NCI-H446 (cell line): ENCODE data around the gene TBRG4.
A peak's percentile ranks its signal among the peaks of the same experiment; 100 is the strongest.

Source experiments
- DNase-seq, 2 experiments: peaks; one replicate each; lab custom pipeline; 2025; lab: John Stamatoyannopoulos, UW

Gene TBRG4

GRCh38 chr7:45074528-45075354 lies 36.8 kb downstream of the TBRG4 start:
- no peak for DNase-seq

DNA sequence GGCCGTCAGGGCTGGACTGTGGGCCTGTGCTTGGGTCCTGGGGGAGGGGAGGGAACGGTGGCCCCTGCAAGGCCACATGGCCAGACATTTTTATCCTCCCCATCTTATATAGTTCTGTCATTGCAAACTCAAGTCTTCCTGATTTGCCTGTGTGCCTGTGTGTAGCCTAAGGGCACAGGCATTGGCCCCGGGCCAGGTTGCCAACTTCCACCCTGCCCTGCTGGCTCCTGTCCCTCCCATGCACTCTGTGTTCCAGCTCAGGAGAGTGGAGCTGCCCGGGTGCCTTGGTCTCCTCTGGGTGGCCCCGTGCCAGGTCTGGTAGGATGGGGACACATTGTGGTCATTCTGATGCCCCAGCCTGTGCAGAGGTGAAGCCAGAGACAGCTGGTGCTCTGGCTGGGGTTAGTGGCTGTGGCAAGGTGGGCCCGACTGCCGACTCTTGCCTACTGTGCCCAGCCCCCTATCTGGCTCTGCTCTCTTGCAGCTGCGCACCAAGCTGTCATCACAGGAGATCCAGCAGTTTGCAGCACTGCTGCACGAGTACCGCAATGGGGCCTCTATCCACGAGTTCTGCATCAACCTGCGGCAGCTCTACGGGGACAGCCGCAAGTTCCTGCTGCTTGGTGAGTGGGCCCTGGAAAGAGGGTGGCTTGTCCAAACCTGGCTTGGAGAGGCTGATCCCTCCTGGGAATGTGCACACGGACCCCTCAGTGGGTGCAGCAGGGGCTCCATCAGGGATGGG lies 37.5 kb downstream of the TBRG4 start:
- peak in 1 of 2 experiments; percentile 46 for DNase-seq

DNA sequence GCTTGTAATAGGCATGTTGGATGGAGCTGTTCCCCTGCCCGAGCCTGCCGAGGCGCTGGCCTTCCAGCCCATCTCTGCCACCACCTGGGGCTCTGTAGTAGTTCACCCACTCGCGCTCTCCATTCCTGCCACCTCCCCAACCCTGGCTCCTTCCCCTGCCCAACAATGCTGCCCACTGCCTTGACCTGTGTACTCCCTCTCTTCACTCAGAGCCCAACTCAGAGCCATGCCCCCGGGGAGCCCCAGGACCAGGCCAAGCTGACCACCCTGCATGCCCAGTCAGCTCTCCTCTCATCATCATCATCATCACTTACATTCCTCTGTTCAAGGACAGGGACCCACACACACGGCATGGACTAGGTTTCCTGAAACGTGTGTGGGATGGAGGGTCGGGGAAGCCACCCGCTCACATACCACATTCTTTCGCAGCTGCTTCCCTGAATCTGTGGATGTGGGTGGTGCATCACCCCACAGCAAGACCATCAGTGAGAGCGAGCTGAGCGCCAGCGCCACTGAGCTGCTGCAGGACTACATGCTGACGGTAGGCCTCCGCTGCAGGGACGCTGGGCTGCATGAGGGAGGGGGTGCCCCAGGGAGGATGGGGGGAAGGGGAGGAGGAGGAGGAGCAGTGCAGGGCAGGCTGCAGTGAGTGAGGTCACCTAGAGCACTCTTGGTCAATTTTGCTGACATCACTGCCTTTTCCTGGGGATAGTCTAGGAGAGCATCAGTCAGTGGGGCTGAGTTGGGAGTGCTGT lies 38.3 kb downstream of the TBRG4 start:
- DNase-seq: no peak

GRCh38 chr7:45072131-45073030 lies 39.1 kb downstream of the TBRG4 start:
- DNase-seq: no peak

DNA sequence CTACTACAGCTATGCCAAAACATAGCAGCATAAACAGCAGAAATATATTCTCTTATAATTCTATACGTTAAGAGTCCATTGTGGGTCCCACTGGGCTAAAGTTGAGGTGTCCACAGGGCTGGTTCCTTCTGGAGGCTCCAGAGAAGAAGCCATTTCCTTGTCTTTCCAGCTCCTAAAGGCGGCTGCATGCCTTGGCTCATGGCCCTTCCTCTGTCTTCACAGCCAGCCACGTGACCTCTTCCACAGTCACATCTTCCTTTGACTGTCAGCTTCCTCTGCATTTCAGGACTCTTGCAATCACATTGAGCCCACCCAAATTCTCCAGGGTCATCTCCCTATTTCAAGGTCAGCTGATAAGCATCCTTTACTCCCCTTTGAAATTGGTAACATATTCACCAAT lies 40.0 kb downstream of the TBRG4 start:
- no peak for DNase-seq

DNA sequence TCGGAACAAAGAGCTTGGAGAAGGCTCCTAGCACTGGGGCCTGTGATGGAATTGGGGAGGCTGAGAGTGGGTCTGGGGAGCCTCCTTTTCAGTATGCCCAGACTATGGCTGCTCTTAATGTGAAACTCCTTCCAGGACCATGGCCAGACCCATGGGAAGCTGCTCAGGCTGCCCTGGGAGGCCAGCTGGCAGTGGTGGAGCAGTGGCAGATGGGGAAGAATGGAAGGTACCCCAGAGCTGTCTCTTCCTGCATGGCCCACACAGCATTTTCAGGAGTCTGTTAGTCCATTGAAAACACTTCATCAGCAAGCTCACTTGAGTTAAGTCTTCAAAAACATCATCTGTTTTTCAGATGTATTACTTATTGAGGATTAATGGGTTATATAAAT lies 41.2 kb downstream of the TBRG4 start:
- DNase-seq: peak in 1 of 2 experiments; percentile 27

- DNase-seq: no peak
Observed at GRCh38 chr7:45069444-45070253, 41.8 kb downstream of the TBRG4 start.

GRCh38 chr7:45068236-45069023 lies 43.1 kb downstream of the TBRG4 start:
- no peak for DNase-seq

DNA sequence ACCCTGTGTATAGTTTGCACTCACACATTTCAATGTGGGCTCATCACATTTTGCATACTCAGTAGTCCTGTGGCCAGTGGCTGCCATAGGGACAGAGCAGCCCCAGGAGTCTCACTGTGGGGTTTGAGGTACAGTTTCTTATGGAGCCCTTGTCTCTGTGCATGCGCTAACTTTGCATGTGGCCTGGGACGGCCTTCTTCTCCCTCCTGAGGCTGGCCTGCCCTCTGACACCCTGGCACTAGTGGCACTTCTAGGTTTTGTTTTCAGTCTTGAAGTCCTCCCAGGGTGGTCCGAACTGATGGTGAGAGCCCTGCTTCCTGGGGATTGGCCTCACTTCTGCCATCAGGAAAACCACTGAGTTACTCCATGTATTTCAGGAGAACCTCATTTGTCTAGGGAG lies 43.9 kb downstream of the TBRG4 start:
- no peak for DNase-seq

DNA sequence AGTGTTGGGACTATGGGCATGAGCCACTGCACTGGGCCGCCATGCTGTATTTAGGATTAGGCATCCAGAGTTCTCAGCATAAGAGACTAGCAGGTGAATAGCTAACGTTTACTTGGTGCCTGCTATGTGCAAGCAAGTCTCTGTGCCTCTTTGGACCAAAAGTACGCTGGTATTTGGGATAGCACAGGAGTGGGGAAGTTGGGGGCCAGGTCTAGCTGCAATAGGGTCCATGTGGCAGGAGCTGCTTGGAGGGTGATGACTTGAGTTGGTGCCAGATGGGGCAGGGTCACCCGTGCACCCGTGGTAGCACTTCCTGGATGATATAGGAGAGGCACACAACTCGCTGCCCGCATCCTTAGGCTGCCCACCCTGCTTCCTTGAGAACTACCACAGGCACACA lies 45.1 kb downstream of the TBRG4 start:
- no peak for DNase-seq

DNA sequence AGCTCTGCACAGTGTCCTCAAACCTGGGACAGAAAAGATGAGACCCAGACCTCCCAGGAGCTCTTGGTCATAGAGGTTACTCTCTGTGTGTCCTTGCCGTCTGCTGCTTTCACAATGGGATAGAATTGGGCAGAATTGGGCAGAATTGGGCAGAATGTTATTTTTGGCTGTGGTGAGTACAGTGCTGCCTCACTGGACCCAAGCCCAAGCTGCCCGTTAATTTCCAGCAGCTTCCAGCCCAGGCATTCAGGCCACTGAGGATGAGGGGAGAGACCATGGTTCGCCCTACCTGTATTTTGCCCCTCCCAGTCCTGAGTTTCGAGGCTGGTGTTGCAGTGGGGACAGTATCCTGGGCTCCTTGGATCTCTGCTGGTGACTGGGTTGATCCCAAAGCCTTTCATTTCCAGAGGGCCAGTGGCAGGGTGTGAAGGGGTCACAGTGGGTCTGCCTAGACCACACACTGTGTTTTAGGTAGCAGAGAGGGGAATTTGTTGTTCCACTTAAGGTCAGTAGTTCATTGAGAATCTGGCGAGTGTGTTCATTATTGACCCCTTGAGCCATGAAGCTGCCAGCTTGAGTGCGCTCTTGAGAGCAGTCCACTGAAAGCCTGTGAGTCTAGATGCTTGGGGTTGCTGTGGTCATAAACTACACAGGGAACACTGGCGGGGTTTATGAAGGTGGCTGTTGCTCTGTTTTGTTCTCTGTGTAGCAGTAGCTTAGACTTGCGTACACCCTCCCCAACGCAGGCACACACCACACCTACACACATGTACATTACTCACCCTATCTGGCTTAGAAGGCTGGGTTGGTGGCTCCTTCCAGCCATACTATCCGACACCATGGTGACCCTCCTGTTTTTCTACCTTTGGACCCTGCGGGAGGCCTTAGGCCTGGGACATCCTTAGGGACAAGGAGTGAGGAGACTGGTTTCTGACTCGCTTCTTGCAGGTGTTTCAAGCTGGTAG lies 46.2 kb downstream of the TBRG4 start:
- DNase-seq: no peak

DNA sequence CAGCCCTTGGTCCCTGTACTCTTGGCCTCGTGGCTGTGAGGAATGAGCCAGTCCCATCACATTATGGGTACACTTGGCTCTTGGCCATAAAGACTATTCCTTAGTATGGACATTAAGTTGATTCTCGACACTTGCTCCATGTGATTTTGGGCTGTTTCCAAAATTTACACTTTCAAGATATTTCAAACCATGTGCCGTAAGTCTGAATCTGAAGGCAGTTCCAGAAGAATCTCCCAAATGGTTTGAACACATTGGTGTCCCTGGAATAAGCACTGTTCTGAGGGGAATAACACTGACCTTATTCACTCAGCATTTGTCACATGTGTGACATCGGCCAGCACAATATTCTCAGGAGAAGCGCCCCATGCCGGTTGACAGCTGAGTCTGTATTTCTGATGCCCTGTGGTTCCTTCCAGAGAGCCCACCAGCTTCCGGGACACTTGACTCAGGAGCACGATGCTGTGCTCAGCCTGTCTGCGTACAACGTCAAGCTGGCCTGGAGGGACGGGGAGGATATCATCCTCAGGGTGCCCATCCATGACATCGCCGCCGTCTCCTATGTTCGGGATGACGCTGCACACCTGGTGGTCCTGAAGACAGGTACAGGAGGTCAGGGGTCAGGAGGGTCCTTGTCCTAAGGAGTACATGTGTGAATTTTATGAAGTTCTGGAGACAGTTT lies 47.3 kb downstream of the TBRG4 start:
- no peak for DNase-seq

DNA sequence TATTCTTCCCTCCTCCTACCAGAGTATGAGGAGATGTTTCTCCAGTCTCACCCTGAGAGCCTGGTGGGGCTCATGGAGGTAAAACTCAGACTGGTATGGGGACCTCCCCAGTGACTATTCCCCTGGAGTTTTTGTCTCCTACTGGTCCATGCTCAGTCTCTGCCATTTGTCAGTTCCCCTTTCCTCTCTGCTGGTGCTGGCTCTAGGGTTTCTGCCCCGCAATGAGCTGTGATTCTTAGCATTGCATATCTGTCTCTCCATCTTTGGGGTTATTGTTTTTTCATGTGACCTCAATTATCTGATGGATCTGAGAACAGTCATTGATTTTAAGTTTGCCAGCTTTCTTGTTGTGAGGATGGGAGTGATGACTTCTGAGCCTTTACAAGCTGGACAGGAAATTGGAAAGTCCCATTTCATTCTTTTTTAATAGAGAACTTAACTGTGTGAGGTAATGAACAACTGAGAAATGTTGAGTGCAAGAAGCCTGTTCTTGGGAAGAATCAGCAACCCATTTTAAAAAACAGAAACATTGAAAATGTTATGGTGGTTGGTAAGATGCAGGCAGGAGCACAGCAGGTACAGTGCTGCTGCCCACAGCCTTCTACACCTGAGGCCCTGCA lies 49.6 kb downstream of the TBRG4 start:
- DNase-seq: no peak

DNA sequence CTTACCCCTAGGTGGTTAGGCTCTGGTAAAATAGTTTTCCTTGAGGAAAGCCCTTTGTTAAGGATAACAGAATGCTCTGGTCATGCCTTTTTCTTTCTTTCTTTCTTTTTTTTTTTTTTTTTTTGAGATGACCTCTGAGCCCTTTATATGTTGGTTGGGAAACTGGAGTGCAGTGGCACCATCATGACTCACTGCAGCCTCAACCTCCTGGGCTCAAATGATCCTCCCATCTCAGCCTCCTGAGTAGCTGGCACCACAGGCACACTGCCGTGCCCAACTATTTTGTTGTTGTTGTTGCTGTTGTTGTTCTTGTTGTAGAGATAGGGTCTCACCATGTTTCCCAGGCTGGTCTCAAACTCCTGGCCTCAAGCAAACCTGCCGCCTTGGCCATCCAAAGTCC lies 50.1 kb downstream of the TBRG4 start:
- no peak for DNase-seq

DNA sequence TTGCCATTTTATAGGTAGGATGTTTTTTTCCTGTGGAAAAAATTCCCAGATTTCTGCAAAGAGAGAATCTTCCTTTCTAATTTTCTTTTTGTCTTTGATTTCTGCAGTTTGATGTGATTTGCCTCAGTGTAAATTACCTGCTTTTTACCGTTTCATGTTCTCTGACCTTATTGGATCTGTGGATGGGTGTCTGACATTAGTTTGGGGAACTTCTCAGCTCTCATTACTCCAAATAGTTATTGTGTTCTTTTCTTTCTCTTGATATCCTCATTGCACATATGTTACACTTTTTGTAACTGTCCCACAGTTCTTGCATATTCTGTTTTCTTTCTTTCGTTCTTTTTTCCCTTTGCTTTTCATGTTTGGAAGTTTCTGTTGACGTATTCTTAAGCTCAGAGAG lies 51.2 kb downstream of the TBRG4 start:
- no peak for DNase-seq

DNA sequence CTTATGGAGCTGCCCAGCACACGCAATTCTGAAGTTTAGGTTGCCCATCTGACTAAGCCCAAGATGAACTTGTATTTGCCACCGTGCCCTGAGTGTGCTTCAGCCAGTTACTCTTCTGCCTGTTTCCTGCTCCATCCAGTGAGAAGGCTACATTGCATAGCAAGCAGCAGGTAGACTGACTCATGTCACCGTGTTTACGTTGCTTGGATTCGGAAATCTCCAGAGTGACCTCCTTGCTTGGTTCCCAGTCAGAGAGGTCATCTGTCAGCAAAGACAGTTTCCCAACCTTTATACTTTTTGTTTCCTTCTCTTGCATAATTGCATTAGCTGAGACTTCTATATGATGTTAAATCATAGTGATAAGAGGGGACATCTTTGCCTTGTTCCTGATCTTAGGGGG lies 53.6 kb downstream of the TBRG4 start:
- DNase-seq: no peak

DNA sequence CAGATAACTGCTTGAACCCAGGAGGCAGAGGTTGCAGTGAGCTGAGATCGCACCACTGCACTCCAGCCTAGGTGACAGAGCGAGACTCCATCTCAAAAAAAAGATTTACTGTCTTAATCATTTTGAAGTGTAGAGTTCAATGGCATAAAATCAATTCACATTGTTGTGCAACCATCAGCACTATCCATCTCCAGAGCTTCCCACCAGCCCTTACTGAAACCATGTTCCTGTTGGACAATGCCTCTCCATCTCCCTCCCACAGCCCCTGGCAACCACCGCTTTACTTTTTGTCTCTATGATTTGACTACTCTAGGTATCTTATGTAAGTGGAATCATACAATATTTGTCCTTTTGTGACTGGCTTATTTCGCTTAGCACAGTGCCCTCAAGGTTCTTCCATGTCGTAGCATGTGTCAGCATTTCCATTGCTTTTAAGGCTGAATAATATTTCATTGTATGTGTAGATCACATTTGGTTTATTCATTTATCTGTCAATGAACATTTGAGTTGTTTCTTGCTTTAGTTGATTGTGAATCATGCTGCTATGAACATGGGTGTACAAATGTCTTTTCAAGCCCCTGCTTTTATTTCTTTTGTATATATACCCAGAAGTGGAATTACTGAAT lies 55.8 kb downstream of the TBRG4 start:
- DNase-seq: no peak
